Measurements from ENCODE around the gene RABGAP1.

GRCh38 chr9:123011878-123012528, 71.2 kb downstream of the RABGAP1 start:
- TF ChIP-seq POLR2A (IDR thresholded peaks at IDR 0.05) (no peak), CTCF (IDR thresholded peaks at IDR 0.05) (no peak), EP300 (IDR thresholded peaks at IDR 0.05) (no peak)

Measured in tibial nerve (tissue), 4 donors.